ENCODE measurements around the gene SETD9.

The SETD9 gene

GRCh38 chr5:56947052-56947451 lies 37.7 kb downstream of the SETD9 start:
- Histone ChIP-seq H3K4me3 (ENCODE audit: low read length) (no peak overlapping the region), H3K27me3 (ENCODE audit: control insufficient read depth, insufficient read depth, low read length) (no peaks in the 10 kb centered on the region), H3K36me3 (ENCODE audit: control insufficient read depth, insufficient read depth, low read length) (peaks cover 5% of the 10 kb centered on the region), H3K4me1 (ENCODE audit: control insufficient read depth, insufficient read depth, low read length) (peaks cover 5% of the 10 kb centered on the region), H3K9ac (ENCODE audit: low read length) (no peak overlapping the region), H3K9me3 (ENCODE audit: control insufficient read depth, low read length) (no peaks in the 10 kb centered on the region)

GRCh38 chr5:56950626-56951125 lies 41.3 kb downstream of the SETD9 start:
- peaks cover 6% of the 10 kb centered on the region for H3K27me3 ChIP-seq (ENCODE audit: control insufficient read depth, insufficient read depth, low read length)
- no peaks in the 10 kb centered on the region for H3K36me3 ChIP-seq (ENCODE audit: control insufficient read depth, insufficient read depth, low read length)
- H3K4me1 ChIP-seq (ENCODE audit: control insufficient read depth, insufficient read depth, low read length), result peaks cover 10% of the 10 kb centered on the region
- peak overlapping the region; percentile 78 for H3K4me3 ChIP-seq (ENCODE audit: low read length)
- H3K9ac ChIP-seq (ENCODE audit: low read length), result peak overlapping the region; percentile 84
- no peaks in the 10 kb centered on the region for H3K9me3 ChIP-seq (ENCODE audit: control insufficient read depth, low read length)

- Histone ChIP-seq H3K27me3 (ENCODE audit: control insufficient read depth, insufficient read depth, low read length) (peaks cover 11% of the 10 kb centered on the region), H3K9ac (ENCODE audit: low read length) (peak overlapping the region; percentile 84), H3K36me3 (ENCODE audit: control insufficient read depth, insufficient read depth, low read length) (no peaks in the 10 kb centered on the region), H3K4me1 (ENCODE audit: control insufficient read depth, insufficient read depth, low read length) (peaks cover 10% of the 10 kb centered on the region), H3K4me3 (ENCODE audit: low read length) (peak overlapping the region; percentile 78), H3K9me3 (ENCODE audit: control insufficient read depth, low read length) (no peaks in the 10 kb centered on the region)
Measured at GRCh38 chr5:56951126-56951945, 41.9 kb downstream of the SETD9 start.

GRCh38 chr5:56951946-56952691 lies 42.7 kb downstream of the SETD9 start, which contains the start of gene MIER3:
Gene MIER3 (minus strand): TSS chr5:56952123. CDS start chr5:56952102, 21 bp downstream.
- Histone ChIP-seq H3K36me3 (ENCODE audit: control insufficient read depth, insufficient read depth, low read length) (no peaks in the 10 kb centered on the region), H3K9me3 (ENCODE audit: control insufficient read depth, low read length) (no peaks in the 10 kb centered on the region), H3K9ac (ENCODE audit: low read length) (peak within 1 kb of the TSS; percentile 84), H3K27me3 (ENCODE audit: control insufficient read depth, insufficient read depth, low read length) (peaks cover 11% of the 10 kb centered on the region), H3K4me1 (ENCODE audit: control insufficient read depth, insufficient read depth, low read length) (peaks cover 10% of the 10 kb centered on the region), H3K4me3 (ENCODE audit: low read length) (peak within 1 kb of the TSS; percentile 78)

- Histone ChIP-seq H3K4me1 (ENCODE audit: control insufficient read depth, insufficient read depth, low read length) (peaks cover 10% of the 10 kb centered on the region), H3K4me3 (ENCODE audit: low read length) (no peak overlapping the region), H3K9me3 (ENCODE audit: control insufficient read depth, low read length) (no peaks in the 10 kb centered on the region), H3K9ac (ENCODE audit: low read length) (no peak overlapping the region), H3K27me3 (ENCODE audit: control insufficient read depth, insufficient read depth, low read length) (peaks cover 15% of the 10 kb centered on the region), H3K36me3 (ENCODE audit: control insufficient read depth, insufficient read depth, low read length) (no peaks in the 10 kb centered on the region)
Measured at GRCh38 chr5:56954262-56954661, 44.9 kb downstream of the SETD9 start.

- Histone ChIP-seq H3K4me1 (ENCODE audit: control insufficient read depth, insufficient read depth, low read length) (no peaks in the 10 kb centered on the region), H3K9me3 (ENCODE audit: control insufficient read depth, low read length) (no peaks in the 10 kb centered on the region), H3K27me3 (ENCODE audit: control insufficient read depth, insufficient read depth, low read length) (peaks cover 16% of the 10 kb centered on the region), H3K9ac (ENCODE audit: low read length) (no peak overlapping the region), H3K36me3 (ENCODE audit: control insufficient read depth, insufficient read depth, low read length) (no peaks in the 10 kb centered on the region), H3K4me3 (ENCODE audit: low read length) (no peak overlapping the region)
Measured at GRCh38 chr5:56958595-56958994, 49.2 kb downstream of the SETD9 start.

GRCh38 chr5:56959326-56959725 lies 49.9 kb downstream of the SETD9 start:
- H3K9me3 ChIP-seq (ENCODE audit: control insufficient read depth, low read length), result no peaks in the 10 kb centered on the region
- no peaks in the 10 kb centered on the region for H3K36me3 ChIP-seq (ENCODE audit: control insufficient read depth, insufficient read depth, low read length)
- no peak overlapping the region for H3K4me3 ChIP-seq (ENCODE audit: low read length)
- H3K9ac ChIP-seq (ENCODE audit: low read length), result no peak overlapping the region
- H3K4me1 ChIP-seq (ENCODE audit: control insufficient read depth, insufficient read depth, low read length), result no peaks in the 10 kb centered on the region
- H3K27me3 ChIP-seq (ENCODE audit: control insufficient read depth, insufficient read depth, low read length), result peaks cover 16% of the 10 kb centered on the region

GRCh38 chr5:56961746-56962145 lies 52.4 kb downstream of the SETD9 start:
- Histone ChIP-seq H3K27me3 (ENCODE audit: control insufficient read depth, insufficient read depth, low read length) (peaks cover 8% of the 10 kb centered on the region), H3K9me3 (ENCODE audit: control insufficient read depth, low read length) (no peaks in the 10 kb centered on the region), H3K4me3 (ENCODE audit: low read length) (no peak overlapping the region), H3K36me3 (ENCODE audit: control insufficient read depth, insufficient read depth, low read length) (no peaks in the 10 kb centered on the region), H3K9ac (ENCODE audit: low read length) (no peak overlapping the region), H3K4me1 (ENCODE audit: control insufficient read depth, insufficient read depth, low read length) (peaks cover 4% of the 10 kb centered on the region)

GRCh38 chr5:56962286-56962685 lies 52.9 kb downstream of the SETD9 start:
- Histone ChIP-seq H3K9ac (ENCODE audit: low read length) (no peak overlapping the region), H3K4me3 (ENCODE audit: low read length) (no peak overlapping the region), H3K36me3 (ENCODE audit: control insufficient read depth, insufficient read depth, low read length) (no peaks in the 10 kb centered on the region), H3K9me3 (ENCODE audit: control insufficient read depth, low read length) (no peaks in the 10 kb centered on the region), H3K27me3 (ENCODE audit: control insufficient read depth, insufficient read depth, low read length) (peaks cover 8% of the 10 kb centered on the region), H3K4me1 (ENCODE audit: control insufficient read depth, insufficient read depth, low read length) (peaks cover 4% of the 10 kb centered on the region)

GRCh38 chr5:56963246-56963645 lies 53.9 kb downstream of the SETD9 start:
- Histone ChIP-seq H3K9me3 (ENCODE audit: control insufficient read depth, low read length) (no peaks in the 10 kb centered on the region), H3K4me1 (ENCODE audit: control insufficient read depth, insufficient read depth, low read length) (peaks cover 4% of the 10 kb centered on the region), H3K4me3 (ENCODE audit: low read length) (no peak overlapping the region), H3K27me3 (ENCODE audit: control insufficient read depth, insufficient read depth, low read length) (peaks cover 4% of the 10 kb centered on the region), H3K36me3 (ENCODE audit: control insufficient read depth, insufficient read depth, low read length) (no peaks in the 10 kb centered on the region), H3K9ac (ENCODE audit: low read length) (no peak overlapping the region)

- H3K36me3 ChIP-seq (ENCODE audit: control insufficient read depth, insufficient read depth, low read length), result no peaks in the 10 kb centered on the region
- H3K27me3 ChIP-seq (ENCODE audit: control insufficient read depth, insufficient read depth, low read length), result peaks cover 4% of the 10 kb centered on the region
- H3K4me1 ChIP-seq (ENCODE audit: control insufficient read depth, insufficient read depth, low read length), result peaks cover 4% of the 10 kb centered on the region
- H3K4me3 ChIP-seq (ENCODE audit: low read length), result no peak overlapping the region
- no peaks in the 10 kb centered on the region for H3K9me3 ChIP-seq (ENCODE audit: control insufficient read depth, low read length)
- no peak overlapping the region for H3K9ac ChIP-seq (ENCODE audit: low read length)
Measured at GRCh38 chr5:56964173-56964572, 54.8 kb downstream of the SETD9 start.

All from mucosa of stomach (tissue), 1 donor.